GM12875 (cell line): ENCODE measurements around the gene UTP25.

Experiments
- H3K4me3 ChIP-seq: one replicate; pipeline ENCODE4 v1.5.1; 2011; ENCODE audit warnings: low read depth, low read length, control low read depth
- TF ChIP-seq, protein P1 (sequence below): IDR thresholded peaks from 2 replicates; pipeline ENCODE4 v1.5.1; 2011; ENCODE audit warnings: low read depth, mild to moderate bottlenecking, control low read depth, inconsistent platforms, low read length, moderate library complexity, borderline replicate concordance; ENCODE audit not compliant: insufficient read depth

UTP25 gene

GRCh38 chr1:209825591-209826434 is 2.0 kb upstream of the UTP25 start:
- TF ChIP-seq, protein P1, sequence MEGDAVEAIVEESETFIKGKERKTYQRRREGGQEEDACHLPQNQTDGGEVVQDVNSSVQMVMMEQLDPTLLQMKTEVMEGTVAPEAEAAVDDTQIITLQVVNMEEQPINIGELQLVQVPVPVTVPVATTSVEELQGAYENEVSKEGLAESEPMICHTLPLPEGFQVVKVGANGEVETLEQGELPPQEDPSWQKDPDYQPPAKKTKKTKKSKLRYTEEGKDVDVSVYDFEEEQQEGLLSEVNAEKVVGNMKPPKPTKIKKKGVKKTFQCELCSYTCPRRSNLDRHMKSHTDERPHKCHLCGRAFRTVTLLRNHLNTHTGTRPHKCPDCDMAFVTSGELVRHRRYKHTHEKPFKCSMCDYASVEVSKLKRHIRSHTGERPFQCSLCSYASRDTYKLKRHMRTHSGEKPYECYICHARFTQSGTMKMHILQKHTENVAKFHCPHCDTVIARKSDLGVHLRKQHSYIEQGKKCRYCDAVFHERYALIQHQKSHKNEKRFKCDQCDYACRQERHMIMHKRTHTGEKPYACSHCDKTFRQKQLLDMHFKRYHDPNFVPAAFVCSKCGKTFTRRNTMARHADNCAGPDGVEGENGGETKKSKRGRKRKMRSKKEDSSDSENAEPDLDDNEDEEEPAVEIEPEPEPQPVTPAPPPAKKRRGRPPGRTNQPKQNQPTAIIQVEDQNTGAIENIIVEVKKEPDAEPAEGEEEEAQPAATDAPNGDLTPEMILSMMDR, result no peak
- H3K4me3 ChIP-seq, result no peak overlapping the region

DNA sequence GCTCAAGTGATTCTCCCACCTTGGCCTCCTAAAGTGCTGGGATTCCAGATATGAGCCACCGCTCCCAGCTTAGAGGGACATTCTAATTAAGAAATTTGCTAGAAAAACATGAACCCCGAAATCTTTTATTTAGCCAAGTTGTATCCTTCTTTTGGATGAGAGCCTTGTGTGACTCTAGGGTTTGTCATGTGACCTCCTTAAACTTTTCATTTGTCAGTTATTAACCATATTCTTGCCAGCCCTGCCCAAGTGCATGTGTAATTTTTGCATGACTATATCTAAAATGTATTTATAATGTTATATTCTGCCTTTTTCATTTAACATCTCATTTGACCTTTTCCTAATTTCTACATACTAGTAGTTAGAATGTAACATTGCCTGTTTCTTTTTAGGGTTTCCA is 1.9 kb downstream of the UTP25 start:
- TF ChIP-seq, protein P1, result no peak
- no peak overlapping the region for H3K4me3 ChIP-seq

DNA sequence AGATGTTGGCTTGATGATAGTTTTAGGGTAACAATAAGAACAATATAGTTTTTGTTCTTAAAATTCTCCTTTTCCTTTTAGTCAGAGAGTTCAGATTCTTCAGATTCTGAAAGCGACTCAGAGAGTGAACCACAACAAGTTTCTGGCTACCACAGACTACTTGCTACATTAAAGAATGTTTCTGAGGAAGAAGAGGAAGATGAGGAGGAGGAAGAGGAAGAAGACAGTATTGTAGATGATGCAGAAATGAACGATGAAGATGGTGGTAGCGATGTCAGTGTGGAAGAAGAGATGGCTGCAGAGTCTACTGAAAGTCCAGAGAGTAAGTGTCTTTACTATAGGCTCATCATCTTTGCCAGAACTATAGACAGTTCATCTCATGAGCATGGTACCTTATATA is 3.0 kb downstream of the UTP25 start:
- H3K4me3 ChIP-seq, result no peak overlapping the region
- TF ChIP-seq, protein P1, result no peak

GRCh38 chr1:209831615-209832014 is 3.8 kb downstream of the UTP25 start:
- H3K4me3 ChIP-seq, result no peak overlapping the region
- TF ChIP-seq, protein P1, result no peak

- no peak overlapping the region for H3K4me3 ChIP-seq
- TF ChIP-seq, protein P1, result no peak
Observed at GRCh38 chr1:209835782-209836298, 8.1 kb downstream of the UTP25 start.

GRCh38 chr1:209837671-209838070 is 9.9 kb downstream of the UTP25 start:
- TF ChIP-seq, protein P1, result no peak
- no peak overlapping the region for H3K4me3 ChIP-seq

GRCh38 chr1:209838537-209838936 is 10.8 kb downstream of the UTP25 start:
- no peak overlapping the region for H3K4me3 ChIP-seq
- TF ChIP-seq, protein P1, result no peak
